Suprapubic skin (tissue), 4 donors: ENCODE measurements around the gene PTBP3. TPM values are rescaled to one million over a fixed set of nuclear protein-coding genes. Genes with fewer than 3 reads are reported as not detected.

Experiments used
- DNase-seq, 2 donors: peaks; one replicate each; pipeline ENCODE4 v3.0.0-alpha.2; 2019; ENCODE audit warnings: low spot score in 2 of 2
- H3K27ac ChIP-seq: fragments of 200-600 bp; sonication (generic); one replicate; pipeline ENCODE4 v1.5.1; 2019
- H3K27me3 ChIP-seq: fragments of 200-600 bp; sonication (generic); one replicate; pipeline ENCODE4 v1.5.1; 2019
- H3K36me3 ChIP-seq: fragments of 200-600 bp; sonication (generic); one replicate; pipeline ENCODE4 v1.5.1; 2019
- H3K4me1 ChIP-seq: fragments of 200-600 bp; sonication (generic); one replicate; pipeline ENCODE4 v1.5.1; 2019
- H3K4me3 ChIP-seq: fragments of 200-600 bp; sonication (generic); one replicate; pipeline ENCODE4 v1.5.1; 2019; ENCODE audit warnings: mild to moderate bottlenecking
- H3K9me3 ChIP-seq: fragments of 200-600 bp; sonication (generic); one replicate; pipeline ENCODE4 v1.5.1; 2019
- EP300 ChIP-seq: sonication (generic); formaldehyde crosslinking; IDR thresholded peaks from one replicate; pipeline ENCODE4 v1.6.1; 2017; ENCODE audit warnings: antibody characterized with exemption
- POLR2A ChIP-seq, 2 donors: fragments of 450-650 bp; IDR thresholded peaks; one replicate each; pipeline ENCODE4 v1.6.1; 2017; ENCODE audit warnings: antibody characterized with exemption in 2 of 2, mild to moderate bottlenecking in 2 of 2, moderate library complexity in 2 of 2
- POLR2AphosphoS5 ChIP-seq, 3 donors: sonication (generic); formaldehyde crosslinking; IDR thresholded peaks; one replicate each; pipeline ENCODE4 v1.6.1; 2017; ENCODE audit warnings: antibody characterized with exemption in 3 of 3
- WGBS: methylation state at CpG from one replicate; pipeline ENCODE4 v1.1.5; 2018; 5-methylcytosine and 5-hydroxymethylcytosine counted together
- total RNA-seq, 4 donors: library from RNA; depleted of rRNA; stranded (reverse); fragments of >200 nt; gene quantifications; one replicate each; pipeline ENCODE4 v1.1.0, GENCODE V29; 2016
- TF ChIP-seq, protein P1 (sequence below), 2 donors: fragments of 200-600 bp in 1 of 2; fragments of 450-650 bp in 1 of 2; sonication (generic) in 1 of 2; IDR thresholded peaks; one replicate each; pipeline ENCODE4 v1.5.1; 2016 to 2019; ENCODE audit warnings: antibody characterized with exemption in 2 of 2, mild to moderate bottlenecking in 1 of 2, moderate library complexity in 1 of 2

The PTBP3 gene
- 100 to 1,000 TPM in 3 of 4 donors, 10 to 100 TPM in 1; 90.4 to 333 (median 168) TPM for total RNA-seq

GRCh38 chr9:112332977-112333638 lies at the start of gene PTBP3:
TSS of gene PTBP3 (minus strand) at chr9:112333619. CDS start at chr9:112297865, 35,754 bp downstream.
- Histone ChIP-seq H3K4me3 (peak within 1 kb of the TSS; percentile 100), H3K36me3 (no peaks in the 10 kb centered on the region), H3K9me3 (no peaks in the 10 kb centered on the region), H3K4me1 (peaks cover 39% of the 10 kb centered on the region), H3K27ac (peak within 1 kb of the TSS; percentile 100), H3K27me3 (no peaks in the 10 kb centered on the region)
- peak; percentile 30 to 74 for TF ChIP-seq POLR2A (IDR thresholded peaks at IDR 0.05)
- no peak for TF ChIP-seq EP300
- peak in 2 of 3 donors; percentile 59 to 75 for TF ChIP-seq POLR2AphosphoS5 (IDR thresholded peaks at IDR 0.05)
- TF ChIP-seq, protein P1, sequence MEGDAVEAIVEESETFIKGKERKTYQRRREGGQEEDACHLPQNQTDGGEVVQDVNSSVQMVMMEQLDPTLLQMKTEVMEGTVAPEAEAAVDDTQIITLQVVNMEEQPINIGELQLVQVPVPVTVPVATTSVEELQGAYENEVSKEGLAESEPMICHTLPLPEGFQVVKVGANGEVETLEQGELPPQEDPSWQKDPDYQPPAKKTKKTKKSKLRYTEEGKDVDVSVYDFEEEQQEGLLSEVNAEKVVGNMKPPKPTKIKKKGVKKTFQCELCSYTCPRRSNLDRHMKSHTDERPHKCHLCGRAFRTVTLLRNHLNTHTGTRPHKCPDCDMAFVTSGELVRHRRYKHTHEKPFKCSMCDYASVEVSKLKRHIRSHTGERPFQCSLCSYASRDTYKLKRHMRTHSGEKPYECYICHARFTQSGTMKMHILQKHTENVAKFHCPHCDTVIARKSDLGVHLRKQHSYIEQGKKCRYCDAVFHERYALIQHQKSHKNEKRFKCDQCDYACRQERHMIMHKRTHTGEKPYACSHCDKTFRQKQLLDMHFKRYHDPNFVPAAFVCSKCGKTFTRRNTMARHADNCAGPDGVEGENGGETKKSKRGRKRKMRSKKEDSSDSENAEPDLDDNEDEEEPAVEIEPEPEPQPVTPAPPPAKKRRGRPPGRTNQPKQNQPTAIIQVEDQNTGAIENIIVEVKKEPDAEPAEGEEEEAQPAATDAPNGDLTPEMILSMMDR (IDR thresholded peaks at IDR 0.05): no peak
- DNase-seq: peak; percentile 91 to 94
- 0% methylated on average over 6 of the region's 90 CpGs for WGBS

DNA sequence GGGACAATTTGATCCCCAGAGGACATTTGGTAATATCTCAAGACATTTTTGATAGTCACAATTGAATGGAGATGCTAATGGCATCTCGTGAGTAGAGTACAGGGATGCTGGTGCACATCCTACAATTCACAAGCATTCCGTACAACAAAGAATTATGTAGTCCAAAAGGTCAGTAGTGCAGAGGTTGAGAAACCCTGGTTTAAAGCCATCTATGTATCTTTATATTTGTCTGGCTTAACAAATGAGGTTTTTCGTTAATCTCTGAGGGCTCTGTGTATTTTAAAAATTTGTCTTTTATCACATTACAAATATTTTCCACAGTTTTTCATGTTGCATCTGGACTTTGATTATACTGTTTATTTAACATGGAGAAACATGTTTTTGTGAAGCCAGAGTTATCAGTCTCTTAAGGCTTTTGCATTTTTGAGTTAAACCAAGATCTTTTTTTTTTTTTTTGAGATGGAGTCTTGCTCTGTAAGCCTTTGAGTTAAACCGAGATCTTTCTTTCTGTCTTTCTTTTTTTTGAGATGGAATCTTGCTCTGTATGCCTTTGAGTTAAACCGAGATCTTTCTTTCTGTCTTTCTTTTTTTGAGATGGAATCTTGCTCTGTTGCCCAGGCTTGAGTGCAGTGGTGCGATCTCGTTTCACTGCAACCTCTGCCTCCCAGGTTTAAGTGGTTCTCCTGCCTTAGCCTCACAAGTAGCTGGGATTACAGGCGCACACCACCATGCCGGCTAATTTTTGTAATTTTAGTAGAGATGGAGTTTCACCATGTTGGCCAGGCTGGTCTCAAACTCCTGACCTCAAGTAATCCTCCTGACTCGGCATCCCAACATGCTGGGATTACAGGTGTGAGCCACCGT lies 49.3 kb upstream of the PTBP3 start:
- Histone ChIP-seq H3K27ac (no peak overlapping the region), H3K4me3 (no peak overlapping the region), H3K27me3 (no peaks in the 10 kb centered on the region), H3K9me3 (no peaks in the 10 kb centered on the region), H3K36me3 (no peaks in the 10 kb centered on the region), H3K4me1 (peaks cover 31% of the 10 kb centered on the region)
- TF ChIP-seq, protein P1 (IDR thresholded peaks at IDR 0.05): no peak
- no peak for TF ChIP-seq EP300
- TF ChIP-seq POLR2AphosphoS5 (IDR thresholded peaks at IDR 0.05): no peak
- no peak for TF ChIP-seq POLR2A (IDR thresholded peaks at IDR 0.05)
- WGBS: 86% methylated on average over 11 of the region's 11 CpGs
- DNase-seq: no peak

DNA sequence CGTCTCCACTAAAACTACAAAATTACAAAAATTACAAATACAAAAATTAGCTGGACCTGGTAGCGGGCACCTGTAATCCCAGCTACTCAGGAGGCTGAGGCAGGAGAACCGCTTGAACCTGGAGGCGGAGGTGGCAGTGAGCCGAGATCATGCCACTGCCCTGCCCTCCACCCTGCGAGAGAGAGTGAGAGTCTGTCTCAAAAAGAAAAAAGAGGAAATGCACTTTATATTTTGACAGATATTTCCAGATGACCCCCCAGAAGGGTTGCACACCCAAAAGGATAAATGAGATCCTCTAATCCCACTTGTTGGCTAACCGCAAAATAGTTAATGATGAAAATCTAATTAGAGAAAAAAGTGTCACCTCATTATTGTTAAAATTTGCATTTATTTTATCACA lies 48.6 kb upstream of the PTBP3 start:
- no peaks in the 10 kb centered on the region for H3K36me3 ChIP-seq
- H3K27me3 ChIP-seq: no peaks in the 10 kb centered on the region
- peaks cover 38% of the 10 kb centered on the region for H3K4me1 ChIP-seq
- H3K9me3 ChIP-seq: no peaks in the 10 kb centered on the region
- TF ChIP-seq POLR2A (IDR thresholded peaks at IDR 0.05): no peak
- TF ChIP-seq EP300: no peak
- TF ChIP-seq POLR2AphosphoS5 (IDR thresholded peaks at IDR 0.05): no peak
- TF ChIP-seq, protein P1 (IDR thresholded peaks at IDR 0.05): no peak
- 95% methylated on average over 7 of the region's 7 CpGs for WGBS
- H3K4me3 ChIP-seq: no peak overlapping the region
- no peak overlapping the region for H3K27ac ChIP-seq
- no peak for DNase-seq

DNA sequence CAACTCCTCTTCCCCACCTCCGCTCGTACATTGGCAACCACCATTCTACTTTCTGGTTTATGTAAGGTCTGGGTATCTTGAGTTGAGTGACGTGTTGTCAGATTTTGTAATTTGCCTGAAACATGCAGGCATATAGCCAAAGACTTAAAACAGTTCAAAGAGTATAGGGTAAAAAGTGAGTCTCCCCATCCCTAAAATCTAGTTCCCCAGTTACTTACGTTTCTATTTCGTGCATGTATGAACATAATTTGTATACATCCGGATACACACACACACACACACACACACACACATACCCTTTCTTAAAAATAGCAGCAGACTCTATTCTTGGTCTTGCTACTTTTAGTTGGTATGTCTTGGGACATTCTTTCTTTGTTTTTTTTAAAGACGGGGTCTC lies 47.4 kb upstream of the PTBP3 start:
- peak overlapping the region; percentile 70 for H3K4me3 ChIP-seq
- peak overlapping the region; percentile 94 for H3K27ac ChIP-seq
- WGBS: 38% methylated on average over 7 of the region's 7 CpGs
- no peaks in the 10 kb centered on the region for H3K36me3 ChIP-seq
- H3K9me3 ChIP-seq: no peaks in the 10 kb centered on the region
- H3K27me3 ChIP-seq: no peaks in the 10 kb centered on the region
- DNase-seq: no peak
- H3K4me1 ChIP-seq: peaks cover 46% of the 10 kb centered on the region
- TF ChIP-seq, protein P1 (IDR thresholded peaks at IDR 0.05): no peak
- TF ChIP-seq EP300 (no peak), POLR2A (IDR thresholded peaks at IDR 0.05) (no peak), POLR2AphosphoS5 (IDR thresholded peaks at IDR 0.05) (no peak)
